Measurements from ENCODE around the gene GRHL1. TPM values are rescaled to one million over a fixed set of nuclear protein-coding genes. Genes with fewer than 3 reads are reported as not detected.

The GRHL1 gene
- total and polyA plus RNA-seq, 2 donors (not counting 3 experiments of a cell fraction or from before 2014, with no cell fraction given), result 0.37 to 1.1 TPM

- dilution Hi-C loops (cut with MboI; ENCODE audit: extremely low pct_ligation_motif_present, low sequenced_read_pairs), result no loop called here
- FAIRE-seq (no peak), DNase-seq (ENCODE audit: low read depth, low spot score) (no peak)
- Histone ChIP-seq H2AFZ (ENCODE audit: low read depth, low read length) (peak overlapping the region; percentile 74), H3K4me1 (ENCODE audit: control insufficient read depth, extremely low read depth, insufficient read depth, low read length) (no peaks in the 10 kb centered on the region), H3K4me3 (replicated peaks in 1 of 3; ENCODE audit: insufficient read depth in 1 of 3, low read depth in 1 of 3, low read length in 3 of 3) (no peak overlapping the region), H3K79me2 (ENCODE audit: control insufficient read depth, insufficient read depth, low read length) (no peaks in the 10 kb centered on the region), H3K4me2 (ENCODE audit: insufficient read depth, low read length) (no peak overlapping the region), H3K27me3 (ENCODE audit: control insufficient read depth in 2 of 2, insufficient read depth in 2 of 2, low read length in 2 of 2) (no peaks in the 10 kb centered on the region), H3K36me3 (ENCODE audit: control insufficient read depth in 2 of 2, extremely low read depth in 1 of 2, insufficient read depth in 2 of 2, low read length in 2 of 2) (no peaks in the 10 kb centered on the region), H3K9ac (replicated peaks; ENCODE audit: extremely low read depth, insufficient read depth, low read length) (no peak overlapping the region), H4K20me1 (replicated peaks; ENCODE audit: control insufficient read depth, extremely low read depth, insufficient read depth, low read length) (no peaks in the 10 kb centered on the region), H3K9me3 (replicated peaks; ENCODE audit: control insufficient read depth, insufficient read depth, low read length) (no peaks in the 10 kb centered on the region), H3K27ac (ENCODE audit: insufficient read depth, low read depth, low read length) (no peak overlapping the region), H3K9me1 (replicated peaks; ENCODE audit: control insufficient read depth, extremely low read depth, insufficient read depth, low read length) (no peaks in the 10 kb centered on the region)
- no peak for TF ChIP-seq MYC (IDR thresholded peaks at IDR 0.05; ENCODE audit: low read depth, low read length)
- no peak for TF ChIP-seq EZH2 (IDR thresholded peaks at IDR 0.05; ENCODE audit: borderline replicate concordance, low read depth, low read length, severe bottlenecking)
- no peak for TF ChIP-seq GATA2 (IDR thresholded peaks at IDR 0.05; ENCODE audit: insufficient read depth, insufficient read length, low read depth, low read length)
- no peak for TF ChIP-seq MAX (IDR thresholded peaks at IDR 0.05; ENCODE audit: insufficient read depth, insufficient read length)
- no peak for TF ChIP-seq JUN (IDR thresholded peaks at IDR 0.05; ENCODE audit: borderline replicate concordance, insufficient read depth, insufficient read length, low read depth)
- no peak for TF ChIP-seq POLR2A (IDR thresholded peaks at IDR 0.05; ENCODE audit: low read depth, low read length)
- no peak for TF ChIP-seq POLR2AphosphoS5 (IDR thresholded peaks at IDR 0.05; ENCODE audit: insufficient read depth, low read depth, low read length)
- no peak for TF ChIP-seq CTCF (IDR thresholded peaks at IDR 0.05; ENCODE audit: extremely low read depth in 1 of 2, insufficient read depth in 1 of 2, low read depth in 1 of 2, low read length in 2 of 2)
- no peak for TF ChIP-seq FOS (IDR thresholded peaks at IDR 0.05; ENCODE audit: borderline replicate concordance, insufficient read depth, low read length)
- intact Hi-C loops (cut with micrococcal nuclease), result no loop called here
- ChIA-PET POLR2A (no interaction called here), CTCF (interaction anchor here (1.0 to 5.7 kb wide), 3 partner anchors 22 to 90 kb away, joined by 3 to 53 read pairs (median 3); no protein-coding TSS in a partner anchor)
- no TSS peak for BruUV-seq (replicated peaks)
These were observed 55.0 kb downstream of the GRHL1 start for GRCh38 chr2:10006236-10007161.

Measured in endothelial cell of umbilical vein (primary cell).